Fibroblast of lung (primary cell): ENCODE results near the gene CHD2.

Experiments
- EZH2 ChIP-seq: IDR thresholded peaks from 2 replicates; pipeline ENCODE4 v1.5.1; 2012; ENCODE audit warnings: low read length, control low read depth, mild to moderate bottlenecking; ENCODE audit errors: missing control alignments
- TF ChIP-seq, protein P1 (sequence below), 2 donors: IDR thresholded peaks in 1 of 2; conservative IDR thresholded peaks in 1 of 2; 1 replicate in 1 of 2; 2 replicates in 1 of 2; pipeline ENCODE4 v1.5.1; 2011 to 2012; ENCODE audit warnings: low read length in 2 of 2, control low read depth in 1 of 2, inconsistent platforms in 1 of 2, low read depth in 1 of 2, mild to moderate bottlenecking in 1 of 2

DNA sequence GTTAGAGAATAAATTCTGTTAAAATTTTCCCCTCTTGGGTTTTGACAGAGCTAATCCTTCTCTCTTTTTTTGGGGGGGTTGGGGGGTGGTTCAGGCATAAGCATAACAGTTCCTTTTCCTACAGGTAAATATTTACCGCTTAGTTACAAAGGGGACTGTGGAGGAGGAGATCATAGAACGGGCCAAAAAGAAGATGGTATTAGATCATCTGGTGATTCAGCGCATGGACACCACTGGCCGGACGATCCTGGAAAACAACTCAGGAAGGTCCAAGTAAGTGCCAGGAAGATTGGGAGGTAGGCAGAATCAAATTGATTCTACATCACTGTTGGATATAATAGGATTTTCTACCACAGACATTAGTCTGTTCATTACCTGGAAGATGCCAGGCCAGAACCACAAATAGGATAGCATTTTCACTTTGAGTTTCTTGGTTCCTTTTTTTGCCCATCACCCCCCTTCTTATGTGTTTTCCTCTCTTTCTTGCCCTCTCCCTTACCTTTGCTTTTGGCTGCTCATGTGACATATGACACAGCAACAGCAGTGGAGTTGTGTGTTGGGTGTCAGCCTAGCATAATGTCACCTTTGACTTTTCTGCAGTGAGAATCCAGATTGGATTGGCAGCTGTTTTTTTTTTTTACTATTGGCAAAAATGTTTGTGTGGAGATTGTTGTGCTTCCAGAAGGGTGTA is 79.0 kb downstream of the CHD2 start:
- TF ChIP-seq, protein P1, sequence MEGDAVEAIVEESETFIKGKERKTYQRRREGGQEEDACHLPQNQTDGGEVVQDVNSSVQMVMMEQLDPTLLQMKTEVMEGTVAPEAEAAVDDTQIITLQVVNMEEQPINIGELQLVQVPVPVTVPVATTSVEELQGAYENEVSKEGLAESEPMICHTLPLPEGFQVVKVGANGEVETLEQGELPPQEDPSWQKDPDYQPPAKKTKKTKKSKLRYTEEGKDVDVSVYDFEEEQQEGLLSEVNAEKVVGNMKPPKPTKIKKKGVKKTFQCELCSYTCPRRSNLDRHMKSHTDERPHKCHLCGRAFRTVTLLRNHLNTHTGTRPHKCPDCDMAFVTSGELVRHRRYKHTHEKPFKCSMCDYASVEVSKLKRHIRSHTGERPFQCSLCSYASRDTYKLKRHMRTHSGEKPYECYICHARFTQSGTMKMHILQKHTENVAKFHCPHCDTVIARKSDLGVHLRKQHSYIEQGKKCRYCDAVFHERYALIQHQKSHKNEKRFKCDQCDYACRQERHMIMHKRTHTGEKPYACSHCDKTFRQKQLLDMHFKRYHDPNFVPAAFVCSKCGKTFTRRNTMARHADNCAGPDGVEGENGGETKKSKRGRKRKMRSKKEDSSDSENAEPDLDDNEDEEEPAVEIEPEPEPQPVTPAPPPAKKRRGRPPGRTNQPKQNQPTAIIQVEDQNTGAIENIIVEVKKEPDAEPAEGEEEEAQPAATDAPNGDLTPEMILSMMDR (conservative IDR thresholded peaks at IDR 0.05 in 1 of 2, IDR thresholded peaks at IDR 0.05 in 1 of 2; ENCODE audit: low read depth in 1 of 2, low read length in 2 of 2), result no peak
- TF ChIP-seq EZH2, result no peak
